Measurements from ENCODE around the gene BPIFB6. TPM values are rescaled to one million over a fixed set of nuclear protein-coding genes. Genes with fewer than 3 reads are reported as not detected.

BPIFB6 gene
- total RNA-seq, 3 donors from 2014 or later: not detected

DNA sequence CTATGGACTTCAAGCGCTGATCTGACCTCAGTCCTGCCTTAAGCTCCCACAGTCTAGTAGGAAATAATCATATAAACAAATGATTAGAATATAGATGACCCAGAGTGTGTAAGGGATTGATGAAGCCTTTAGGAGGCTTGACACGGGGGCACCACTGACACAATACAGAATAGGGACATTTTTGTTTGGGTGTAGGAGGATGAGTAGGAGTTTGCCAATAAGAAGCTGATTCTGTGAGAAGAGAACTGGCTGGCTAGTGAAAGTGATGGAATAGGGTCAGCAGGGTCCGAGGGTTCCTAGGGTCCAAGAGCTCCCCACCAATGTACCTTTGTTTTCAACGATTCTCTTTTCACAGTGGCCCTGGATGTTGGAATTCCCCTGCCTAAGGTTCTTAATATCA is 40.9 kb downstream of the BPIFB6 start:
- intact Hi-C loops (cut with DNase I, micrococcal nuclease): no loop called here
- no peak for DNase-seq
- TF ChIP-seq, protein P1, sequence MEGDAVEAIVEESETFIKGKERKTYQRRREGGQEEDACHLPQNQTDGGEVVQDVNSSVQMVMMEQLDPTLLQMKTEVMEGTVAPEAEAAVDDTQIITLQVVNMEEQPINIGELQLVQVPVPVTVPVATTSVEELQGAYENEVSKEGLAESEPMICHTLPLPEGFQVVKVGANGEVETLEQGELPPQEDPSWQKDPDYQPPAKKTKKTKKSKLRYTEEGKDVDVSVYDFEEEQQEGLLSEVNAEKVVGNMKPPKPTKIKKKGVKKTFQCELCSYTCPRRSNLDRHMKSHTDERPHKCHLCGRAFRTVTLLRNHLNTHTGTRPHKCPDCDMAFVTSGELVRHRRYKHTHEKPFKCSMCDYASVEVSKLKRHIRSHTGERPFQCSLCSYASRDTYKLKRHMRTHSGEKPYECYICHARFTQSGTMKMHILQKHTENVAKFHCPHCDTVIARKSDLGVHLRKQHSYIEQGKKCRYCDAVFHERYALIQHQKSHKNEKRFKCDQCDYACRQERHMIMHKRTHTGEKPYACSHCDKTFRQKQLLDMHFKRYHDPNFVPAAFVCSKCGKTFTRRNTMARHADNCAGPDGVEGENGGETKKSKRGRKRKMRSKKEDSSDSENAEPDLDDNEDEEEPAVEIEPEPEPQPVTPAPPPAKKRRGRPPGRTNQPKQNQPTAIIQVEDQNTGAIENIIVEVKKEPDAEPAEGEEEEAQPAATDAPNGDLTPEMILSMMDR (IDR thresholded peaks at IDR 0.05): no peak

DNA sequence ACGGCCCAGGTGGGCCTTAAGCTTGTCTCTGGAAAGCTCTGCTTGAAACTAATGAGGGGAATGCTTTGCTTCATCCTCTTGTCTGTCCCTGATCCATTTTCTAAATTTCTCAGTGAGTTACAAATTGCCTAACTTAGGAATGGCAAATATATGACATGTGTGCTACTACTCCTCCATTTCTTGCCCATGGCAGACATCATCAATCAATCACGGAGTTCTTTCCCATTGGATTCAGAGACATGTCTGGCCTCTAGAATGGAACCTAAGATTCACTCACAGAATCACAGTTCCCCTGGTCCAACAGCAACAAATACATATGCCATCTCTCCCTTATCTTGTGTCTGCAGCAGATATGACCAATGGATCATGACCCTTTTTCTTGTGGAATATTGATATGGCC is 41.4 kb downstream of the BPIFB6 start:
- intact Hi-C loops (cut with DNase I, micrococcal nuclease): no loop called here
- TF ChIP-seq, protein P1 (IDR thresholded peaks at IDR 0.05): no peak
- Histone ChIP-seq H3K4me3 (no peak overlapping the region), H3K4me1 (ENCODE audit: low read depth) (no peaks in the 10 kb centered on the region), H3K36me3 (ENCODE audit: low read depth) (no peaks in the 10 kb centered on the region), H3K9me3 (no peaks in the 10 kb centered on the region)
- DNase-seq (no peak), ATAC-seq (no peak)

More for the DNA sequence above, 40.9 kb downstream of the BPIFB6 start:
- no peak for ATAC-seq
- no peak overlapping the region for H3K4me3 ChIP-seq
- no peaks in the 10 kb centered on the region for H3K9me3 ChIP-seq
- H3K4me1 ChIP-seq (ENCODE audit: low read depth): no peaks in the 10 kb centered on the region
- H3K36me3 ChIP-seq (ENCODE audit: low read depth): no peaks in the 10 kb centered on the region

DNA sequence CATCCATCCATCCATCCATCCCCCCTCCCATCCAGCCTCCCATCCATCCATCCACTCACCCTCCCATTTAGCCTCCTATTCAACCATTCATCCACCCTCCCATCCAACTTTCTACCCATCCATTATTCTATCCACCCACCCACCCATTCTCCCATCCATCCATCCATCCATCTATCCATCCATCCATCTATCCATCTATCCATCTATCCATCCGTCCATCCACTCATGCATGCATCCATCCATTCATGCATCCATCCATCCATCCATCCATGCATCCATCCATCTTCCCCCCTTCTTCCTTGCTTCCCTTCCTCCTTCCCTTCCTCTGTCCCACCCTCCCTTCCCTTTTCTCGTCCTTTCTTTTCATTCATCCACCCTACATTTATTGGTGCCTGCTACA is 43.2 kb downstream of the BPIFB6 start:
- intact Hi-C loops (cut with DNase I, micrococcal nuclease): no loop called here
- Histone ChIP-seq H3K9me3 (no peaks in the 10 kb centered on the region), H3K4me1 (ENCODE audit: low read depth) (no peaks in the 10 kb centered on the region), H3K36me3 (ENCODE audit: low read depth) (no peaks in the 10 kb centered on the region), H3K4me3 (no peak overlapping the region)
- no peak for ATAC-seq
- TF ChIP-seq, protein P1 (IDR thresholded peaks at IDR 0.05): no peak
- DNase-seq: no peak

DNA sequence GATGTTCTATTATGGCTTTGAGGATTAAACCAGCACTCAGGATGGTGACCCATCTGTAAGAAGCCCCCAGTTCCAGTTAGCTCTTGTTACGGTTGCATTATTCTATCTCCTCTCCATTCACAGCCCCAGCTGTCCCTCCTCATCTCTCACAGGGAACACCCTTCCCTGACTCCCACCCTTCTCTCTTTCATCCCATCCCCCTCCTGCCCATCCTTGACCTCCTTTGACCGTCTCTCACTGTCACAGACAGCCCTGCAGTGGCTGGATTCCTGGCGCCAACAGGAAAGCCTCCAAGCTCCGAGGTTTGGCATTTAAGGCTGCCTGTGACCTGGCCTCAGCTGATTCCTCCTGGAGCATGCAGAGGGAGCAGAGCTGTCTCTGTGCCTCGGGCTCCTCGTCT is 43.8 kb downstream of the BPIFB6 start:
- Histone ChIP-seq H3K4me3 (no peak overlapping the region), H3K4me1 (ENCODE audit: low read depth) (no peaks in the 10 kb centered on the region), H3K36me3 (ENCODE audit: low read depth) (no peaks in the 10 kb centered on the region), H3K9me3 (no peaks in the 10 kb centered on the region)
- intact Hi-C loops (cut with DNase I, micrococcal nuclease): no loop called here
- DNase-seq (no peak), ATAC-seq (no peak)
- TF ChIP-seq, protein P1 (IDR thresholded peaks at IDR 0.05): no peak

DNA sequence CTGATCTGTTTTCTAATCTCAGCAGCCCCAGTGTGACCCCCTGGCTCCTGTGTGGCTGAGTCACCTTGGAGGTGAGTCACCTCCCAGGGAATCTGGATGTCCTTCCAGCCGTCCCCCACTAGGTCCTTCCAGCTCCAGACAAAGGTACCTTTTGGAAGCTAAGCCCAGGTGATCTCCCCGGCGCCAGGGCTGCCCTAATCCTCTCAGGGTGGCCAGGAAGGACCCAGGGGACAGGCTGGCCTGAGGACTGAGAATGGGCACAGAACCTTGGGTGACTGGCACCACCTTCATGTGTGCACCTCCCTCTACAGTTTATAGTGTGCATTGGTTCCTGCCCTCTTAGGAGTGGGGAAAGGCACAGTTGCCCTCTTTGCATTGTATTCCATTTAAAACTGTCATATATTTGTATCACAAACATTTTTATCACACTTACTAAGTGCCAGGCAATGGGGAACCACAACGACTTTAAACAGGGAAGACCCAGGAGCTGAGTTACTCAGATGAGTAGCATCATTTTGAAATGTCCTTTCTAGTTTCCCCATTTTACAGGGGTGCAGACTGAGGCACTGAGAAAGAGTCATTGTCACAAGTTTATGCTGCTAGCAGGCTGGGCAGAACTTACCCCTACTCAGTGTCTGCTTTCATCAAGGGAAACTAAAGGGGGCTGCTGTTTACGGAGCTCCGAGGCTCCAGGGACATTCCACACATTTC is 45.4 kb downstream of the BPIFB6 start:
- Histone ChIP-seq H3K9me3 (no peaks in the 10 kb centered on the region), H3K4me1 (ENCODE audit: low read depth) (no peaks in the 10 kb centered on the region), H3K4me3 (no peak overlapping the region), H3K36me3 (ENCODE audit: low read depth) (no peaks in the 10 kb centered on the region)
- DNase-seq: peak in 1 of 3 donors; percentile 5
- intact Hi-C loops (cut with DNase I, micrococcal nuclease): no loop called here
- TF ChIP-seq, protein P1 (IDR thresholded peaks at IDR 0.05): no peak
- ATAC-seq: no peak

Data from mucosa of descending colon (tissue), 3 donors.